Renal cortex interstitium (tissue), 11 donors: ENCODE data around the gene DENND5A. TPM values are rescaled to one million over a fixed set of nuclear protein-coding genes. Genes with fewer than 3 reads are reported as not detected.
"Not testable (repeated sequence)": the region's sequence is repeated elsewhere in the genome, so short reads cannot be mapped to it uniquely, and the experiment has no call there.

Experiments used
- DNase-seq, 11 donors: peaks; one replicate each; pipeline ENCODE4 v3.0.0-alpha.2; 2013; ENCODE audit warnings: low read depth in 9 of 11, low spot score in 4 of 11; ENCODE audit errors: extremely low read depth in 1 of 11
- polyA plus RNA-seq, 3 donors: library from polyadenylated mRNA; unstranded; fragments of 120-200 nt; gene quantifications; one replicate each; pipeline ENCODE4 v1.2.1, GENCODE V29; 2013; ENCODE audit not compliant: insufficient read length in 3 of 3

DENND5A gene
- polyA plus RNA-seq, 3 donors = 83.9 to 99.4 (median 91.4) TPM

DNA sequence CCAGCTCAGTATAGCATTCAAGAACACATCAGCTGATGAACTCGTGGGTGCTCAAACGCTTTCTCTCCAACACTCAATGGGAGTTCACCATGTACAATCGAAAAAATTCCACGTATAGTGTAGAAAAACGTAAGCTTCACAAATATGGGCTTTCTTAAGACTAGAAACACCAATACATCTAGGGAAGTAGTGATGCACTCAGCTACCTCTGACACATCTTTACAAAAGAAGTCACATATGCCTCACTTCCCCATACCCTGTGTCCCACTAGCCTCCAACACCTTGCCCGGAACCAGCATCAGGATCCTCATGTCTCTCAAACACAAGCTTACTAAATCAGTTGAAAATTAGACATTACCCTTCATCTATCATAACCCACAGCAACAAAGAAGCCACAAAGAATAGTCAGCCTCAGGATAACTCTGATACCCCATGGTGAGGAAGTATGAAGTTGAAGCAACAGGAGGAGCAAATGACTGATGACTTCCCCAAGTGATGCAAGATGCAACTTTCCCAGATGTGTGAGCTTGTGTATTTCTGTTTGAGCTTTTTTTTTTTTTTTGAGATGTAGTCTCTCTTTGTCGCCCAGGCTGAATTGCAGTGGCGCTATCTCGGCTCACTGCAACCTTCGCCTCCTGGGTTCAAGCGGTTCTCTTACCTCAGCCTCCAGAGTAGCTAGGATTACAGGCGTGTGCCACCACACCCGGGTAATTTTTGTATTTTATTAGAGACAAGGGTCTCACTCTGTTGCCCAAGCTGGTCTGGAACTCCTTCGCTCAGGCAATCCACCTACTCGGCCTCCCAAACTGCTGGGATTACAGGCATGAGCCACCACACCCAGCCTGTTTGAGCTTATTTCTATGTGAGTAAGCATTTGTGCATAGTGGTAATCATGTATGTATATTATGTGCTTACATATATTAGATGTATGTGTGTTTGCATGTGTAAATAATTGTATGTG, 8.5 kb upstream of the DENND5A start:
- DNase-seq = no peak

DNA sequence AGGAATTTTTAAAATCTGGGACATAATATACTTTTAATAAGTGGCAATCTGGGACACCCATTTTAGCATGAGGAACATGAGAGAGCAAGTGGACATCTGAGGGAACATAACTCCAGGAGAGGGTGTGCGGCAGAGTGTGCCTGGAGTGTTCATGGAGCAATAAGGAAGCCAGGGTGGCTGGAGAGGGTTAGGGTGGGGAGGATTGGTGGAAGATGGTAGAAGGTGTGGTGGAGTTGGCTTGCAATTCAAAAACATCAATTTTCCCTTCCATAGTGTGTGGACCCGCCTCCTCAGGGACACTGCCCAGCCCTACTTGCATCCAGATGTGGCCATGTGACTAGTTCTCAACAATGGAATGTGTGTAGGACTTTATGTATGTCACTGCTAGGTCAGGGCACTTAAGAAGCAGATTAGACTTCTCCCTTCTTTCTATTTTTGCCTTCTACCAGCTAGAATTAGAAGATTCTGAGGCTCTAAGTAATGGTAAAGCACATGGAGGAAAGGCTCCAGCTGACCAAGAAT, 4.4 kb upstream of the DENND5A start:
- DNase-seq = peak in 1 of 11 donors; percentile 14

GRCh38 chr11:9267680-9268079, 2.5 kb upstream of the DENND5A start:
- no peak for DNase-seq

DNA sequence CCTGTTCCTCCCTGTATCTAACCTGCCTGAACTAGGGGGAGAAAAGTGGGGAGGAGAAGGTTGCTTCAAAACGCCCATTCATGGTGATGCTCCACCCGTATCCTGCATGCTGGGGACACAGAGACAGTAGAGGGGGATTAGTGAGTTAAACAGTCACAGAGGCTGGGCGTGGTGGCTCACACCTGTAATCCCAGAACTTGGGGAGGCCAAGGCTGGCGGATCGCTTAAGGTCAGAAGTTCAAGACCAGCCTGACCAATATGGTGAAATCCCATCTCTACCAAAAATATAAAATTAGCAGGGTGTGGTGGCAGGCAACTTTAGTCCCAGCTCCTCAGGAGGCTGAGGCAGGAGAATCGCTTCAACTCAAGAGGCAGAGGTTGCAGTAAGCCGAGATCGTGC, 1.8 kb upstream of the DENND5A start:
- DNase-seq = no peak

GRCh38 chr11:9266132-9266736, 1.1 kb upstream of the DENND5A start:
- DNase-seq = no peak

DNA sequence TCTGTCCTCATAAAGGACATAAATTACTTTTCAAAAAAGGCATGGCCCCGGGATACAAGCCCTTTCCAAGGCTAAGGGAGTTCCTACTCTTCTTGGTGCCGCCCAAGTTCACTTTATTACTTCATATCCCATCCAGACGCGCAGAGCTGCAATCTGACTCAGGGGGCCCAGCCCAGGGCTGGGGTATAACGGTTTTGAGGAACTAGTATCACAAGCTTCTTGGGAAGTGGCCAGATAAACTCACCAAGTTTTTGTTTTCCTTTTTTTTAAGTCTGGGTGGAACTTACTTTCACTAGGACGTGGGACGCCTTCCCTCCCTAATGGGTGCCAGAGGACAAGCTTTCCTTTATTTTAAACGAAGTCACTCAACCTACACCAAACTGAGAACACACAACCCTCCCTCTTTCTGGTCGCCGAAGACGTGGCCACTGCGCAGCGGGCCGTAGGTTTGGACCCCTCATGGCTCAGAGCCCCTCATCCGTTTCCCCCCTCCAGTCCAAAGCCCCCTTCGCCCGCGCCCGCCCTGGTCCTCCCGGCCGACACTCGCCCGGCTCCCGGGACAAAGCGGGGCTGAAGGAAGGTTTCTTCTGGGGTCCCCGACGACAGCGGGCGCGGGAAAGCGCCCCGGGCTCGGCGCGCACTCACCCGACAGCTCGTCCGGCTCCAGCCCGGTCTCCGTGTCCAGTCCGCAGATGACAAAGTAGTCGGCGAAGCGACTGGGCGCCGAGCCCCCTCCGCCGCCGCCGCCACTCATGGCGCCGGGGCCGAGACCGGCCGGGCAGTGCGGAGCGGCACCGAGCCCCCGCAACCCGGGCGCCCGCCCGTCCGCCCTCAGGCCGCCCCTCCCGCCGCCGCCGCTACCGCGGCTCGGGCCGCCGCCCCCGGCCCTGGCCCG, 587 bp downstream of the DENND5A start:
- DNase-seq = peak in 9 of 11 donors; percentile 49 to 70 (median 63)

DNA sequence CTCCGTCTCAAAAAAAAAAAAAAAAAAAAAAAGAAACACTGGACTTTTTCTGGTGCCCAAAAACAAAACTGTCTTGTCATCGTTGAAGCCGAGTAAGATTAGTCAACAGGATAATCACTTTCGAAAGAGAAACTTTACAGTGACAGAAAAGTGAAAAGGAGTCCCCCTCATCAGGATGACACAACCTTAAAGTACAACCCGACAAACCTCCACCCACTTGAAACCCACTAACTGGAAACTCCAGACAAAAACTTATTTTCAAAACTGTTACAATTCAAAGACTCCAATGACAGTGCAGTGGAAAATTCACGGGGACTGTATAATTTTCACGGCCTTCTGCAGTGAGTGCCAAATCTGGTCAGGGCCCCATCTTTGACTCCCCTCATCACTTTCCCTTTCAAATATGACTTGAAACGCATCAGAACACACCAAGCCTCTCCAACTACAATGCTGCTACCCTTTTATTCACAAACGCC, 1.3 kb downstream of the DENND5A start:
- DNase-seq = peak in 1 of 11 donors; percentile 19

DNA sequence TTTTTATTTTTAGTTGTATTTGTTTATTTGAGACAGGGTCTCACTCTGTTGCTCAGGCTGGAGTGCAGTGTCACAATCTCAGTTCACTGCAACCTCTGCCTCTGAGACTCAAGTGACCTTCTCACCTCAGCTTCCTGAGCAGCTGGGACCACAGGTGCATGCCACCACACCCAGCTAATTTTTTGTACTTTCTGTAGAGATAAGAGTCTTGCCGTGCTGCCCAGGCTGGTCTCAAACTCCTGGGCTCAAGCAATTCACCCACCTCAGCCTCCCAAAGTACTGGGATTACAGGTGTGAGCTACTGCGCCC, 4.4 kb downstream of the DENND5A start:
- DNase-seq = not testable (repeated sequence)

GRCh38 chr11:9259981-9260837, 4.9 kb downstream of the DENND5A start:
- DNase-seq = no peak

DNA sequence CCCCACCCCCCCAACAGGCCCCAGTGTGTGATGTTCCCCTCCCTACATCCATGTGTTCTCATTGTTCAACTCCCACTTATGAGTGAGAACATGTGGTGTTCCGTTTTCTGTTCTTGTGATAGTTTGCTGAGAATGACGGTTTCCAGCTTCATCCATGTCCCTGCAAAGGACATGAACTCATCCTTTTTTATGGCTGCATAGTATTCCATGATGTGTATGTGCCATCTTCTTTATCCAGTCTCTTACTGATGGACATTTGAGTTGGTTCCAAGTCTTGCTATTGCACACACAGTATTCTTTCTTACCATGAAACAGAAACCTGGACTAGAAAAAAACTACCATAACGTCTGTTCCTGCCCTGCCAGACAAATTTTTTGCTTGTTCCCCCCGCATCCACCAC, 6.9 kb downstream of the DENND5A start:
- not testable (repeated sequence) for DNase-seq

- no peak for DNase-seq
These were observed 10.7 kb downstream of the DENND5A start for GRCh38 chr11:9254416-9254815.

DNA sequence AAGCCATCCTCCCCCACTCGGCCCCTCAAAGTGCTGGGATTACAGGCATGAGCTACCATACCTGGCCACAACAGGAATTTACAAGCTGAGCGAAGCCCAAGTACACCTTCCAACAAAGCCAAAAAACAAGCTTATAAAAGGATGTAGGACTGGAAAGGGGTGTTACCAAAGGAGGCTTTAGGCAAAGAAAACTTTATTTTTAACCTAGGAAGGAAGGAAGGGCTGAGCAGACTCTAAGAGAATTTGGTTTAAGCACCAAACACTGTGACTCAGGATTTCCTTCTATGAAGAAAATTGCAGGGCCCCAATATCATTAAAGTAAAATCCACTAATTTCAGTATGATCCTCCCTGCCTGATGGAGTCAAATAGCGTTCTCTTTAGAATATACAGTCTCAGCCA, 12.1 kb downstream of the DENND5A start:
- DNase-seq = no peak

- no peak for DNase-seq
These were observed 13.8 kb downstream of the DENND5A start for GRCh38 chr11:9251311-9251710.

GRCh38 chr11:9250139-9250582, 15.0 kb downstream of the DENND5A start:
- no peak for DNase-seq

DNA sequence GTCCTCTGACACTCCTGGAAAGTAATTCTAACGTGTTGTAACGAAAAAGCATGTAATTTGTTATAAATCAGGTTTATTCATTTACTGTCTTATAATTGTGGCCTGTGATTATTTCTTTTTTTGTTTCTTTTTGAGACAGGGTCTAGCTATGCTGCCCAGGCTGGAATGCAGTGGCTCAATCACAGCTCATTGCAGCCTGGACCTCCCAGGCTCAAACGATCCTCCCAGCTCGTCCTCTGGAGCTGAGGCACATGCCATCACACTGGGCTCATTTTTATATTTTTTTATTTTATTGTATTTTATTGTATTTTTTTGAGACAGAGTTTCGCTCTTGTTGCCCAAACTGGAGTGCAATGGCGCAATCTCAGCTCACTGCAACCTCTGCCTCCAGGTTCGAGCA, 15.9 kb downstream of the DENND5A start:
- no peak for DNase-seq

DNA sequence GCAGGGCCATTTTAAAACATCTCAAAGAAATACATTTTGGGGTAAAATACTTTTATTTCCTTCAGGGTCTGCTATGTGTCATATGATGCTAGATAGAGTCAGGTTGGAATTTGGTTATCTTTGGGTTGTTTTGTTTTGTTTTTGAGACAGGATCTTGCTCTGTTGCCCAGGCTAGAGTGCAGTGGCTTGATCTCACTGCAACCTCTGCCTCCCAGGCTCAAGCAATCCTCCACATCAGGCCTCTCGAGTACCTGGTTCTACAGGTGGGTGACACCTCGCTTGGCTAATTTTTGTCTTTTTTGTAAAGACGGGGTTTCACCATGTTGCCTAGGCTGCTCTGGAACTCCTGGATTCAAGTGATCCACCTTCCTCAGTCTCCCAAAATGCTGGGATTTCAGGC, 17.3 kb downstream of the DENND5A start:
- DNase-seq = no peak

DNA sequence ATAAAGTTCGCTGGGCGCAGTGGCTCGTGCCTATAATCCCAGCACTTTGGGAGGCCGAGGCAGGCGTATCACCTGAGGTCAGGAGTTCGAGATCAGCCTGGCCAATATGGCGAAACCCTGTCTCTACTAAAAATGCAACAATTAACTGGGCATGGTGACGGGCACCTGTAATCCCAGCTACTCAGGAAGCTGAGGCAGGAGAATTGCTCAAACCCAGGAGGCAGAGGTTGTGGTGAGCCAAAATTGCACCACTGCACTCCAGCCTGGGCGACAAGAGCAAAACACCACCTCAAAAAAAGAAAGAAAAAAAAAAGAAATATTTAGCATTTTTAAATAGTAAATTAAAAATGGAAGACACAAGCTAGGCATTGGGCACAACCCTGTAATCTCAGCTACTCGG, 28.9 kb downstream of the DENND5A start:
- not testable (repeated sequence) for DNase-seq

DNA sequence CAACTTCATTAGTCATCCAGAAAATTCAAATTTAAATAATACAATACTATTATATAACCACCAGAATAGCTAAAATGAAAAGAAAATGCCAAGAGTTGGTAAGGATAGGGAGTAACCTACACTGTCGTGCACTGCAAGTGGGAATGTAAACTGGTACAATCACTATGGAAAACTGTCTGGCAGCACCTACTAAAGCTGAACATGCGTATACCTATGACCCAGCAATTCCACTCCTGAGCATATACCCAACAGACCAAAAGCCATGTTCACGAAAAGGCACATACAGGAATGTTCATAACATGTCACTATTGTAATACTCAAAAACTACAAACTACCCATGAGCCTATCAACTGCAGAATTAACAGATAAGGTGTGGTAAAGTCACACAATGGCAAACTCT, 32.7 kb downstream of the DENND5A start:
- no peak for DNase-seq
